HG03378 (cell line): ENCODE data around the gene POM121L2.

Experiments used
- ATAC-seq: cut with Tn5 transposase; IDR thresholded peaks from one replicate; pipeline ENCODE4 v1.9.1; 2021; ENCODE audit warnings: mild to moderate bottlenecking, moderate library complexity; ENCODE audit not compliant: unreplicated experiment

Gene POM121L2

GRCh38 chr6:27312146-27312949, at the start of gene POM121L2:
Gene POM121L2, minus strand, starts transcription at chr6:27312273. Its CDS starts 103 bp downstream, at chr6:27312170.
- no peak for ATAC-seq

- ATAC-seq = no peak
These were observed 47.2 kb upstream of the POM121L2 start for GRCh38 chr6:27359231-27359630.

- ATAC-seq = no peak
These were observed 46.7 kb upstream of the POM121L2 start for GRCh38 chr6:27358786-27359185.

- no peak for ATAC-seq
These were observed 40.8 kb upstream of the POM121L2 start for GRCh38 chr6:27352850-27353249.

GRCh38 chr6:27334141-27334540, 22.1 kb upstream of the POM121L2 start:
- ATAC-seq = no peak

- no peak for ATAC-seq
These were observed 21.6 kb upstream of the POM121L2 start for GRCh38 chr6:27333642-27334040.

- no peak for ATAC-seq
These were observed 20.9 kb upstream of the POM121L2 start for GRCh38 chr6:27332692-27333641.

- ATAC-seq = no peak
These were observed 15.1 kb upstream of the POM121L2 start for GRCh38 chr6:27327023-27327738.

GRCh38 chr6:27321901-27322300, 9.8 kb upstream of the POM121L2 start:
- no peak for ATAC-seq

GRCh38 chr6:27321370-27321769, 9.3 kb upstream of the POM121L2 start:
- no peak for ATAC-seq

- ATAC-seq = no peak
These were observed 6.9 kb upstream of the POM121L2 start for GRCh38 chr6:27318973-27319372.

GRCh38 chr6:27314046-27314445, 2.0 kb upstream of the POM121L2 start:
- no peak for ATAC-seq

- no peak for ATAC-seq
These were observed 838 bp upstream of the POM121L2 start for GRCh38 chr6:27312950-27313271.

- ATAC-seq = no peak
These were observed 297 bp downstream of the POM121L2 start for GRCh38 chr6:27311806-27312145.

- ATAC-seq = no peak
These were observed 8.3 kb downstream of the POM121L2 start for GRCh38 chr6:27303613-27304272.

- no peak for ATAC-seq
These were observed 14.0 kb downstream of the POM121L2 start for GRCh38 chr6:27297857-27298730.

- no peak for ATAC-seq
These were observed 14.6 kb downstream of the POM121L2 start for GRCh38 chr6:27297484-27297856.

GRCh38 chr6:27296106-27296783, 15.8 kb downstream of the POM121L2 start:
- no peak for ATAC-seq

- ATAC-seq = no peak
These were observed 16.6 kb downstream of the POM121L2 start for GRCh38 chr6:27295301-27296079.
